Calu3 (cell line): Measurements from ENCODE around the gene RPS6KB2. TPM values are rescaled to one million over a fixed set of nuclear protein-coding genes. Genes with fewer than 3 reads are reported as not detected.
"Not testable (repeated sequence)": the region's sequence is repeated elsewhere in the genome, so short reads cannot be mapped to it uniquely, and the experiment has no call there.

Experiments used
- BruUV-seq: library from RNA; stranded (reverse); fragments of 400-500 nt; replicated peaks from 2 replicates; lab custom pipeline; 2021; lab: Mats Ljungman, UMichigan
- CTCF ChIA-PET: fragments of 300-600 bp; sonication (Branson Sonifier 250); formaldehyde crosslinking; loops from one replicate; lab custom pipeline; 2022; ENCODE audit warnings: antibody characterized with exemption; lab: Charles Lee
- DNase-seq: peaks from one replicate; pipeline ENCODE4 v3.0.0; 2022
- H3K27ac Mint-ChIP-seq: one replicate; pipeline ENCODE4 v1.8.0; 2022; ENCODE audit warnings: mixed read lengths; ENCODE audit not compliant: unreplicated experiment
- H3K27me3 Mint-ChIP-seq: one replicate; pipeline ENCODE4 v1.8.0; 2022; ENCODE audit warnings: mixed read lengths; ENCODE audit not compliant: unreplicated experiment
- H3K36me3 Mint-ChIP-seq: one replicate; pipeline ENCODE4 v1.8.0; 2022; ENCODE audit warnings: mild to moderate bottlenecking, moderate library complexity, mixed read lengths; ENCODE audit not compliant: insufficient read depth, unreplicated experiment
- H3K4me1 Mint-ChIP-seq: one replicate; pipeline ENCODE4 v1.8.0; 2022; ENCODE audit warnings: mild to moderate bottlenecking, low read depth, mixed read lengths; ENCODE audit not compliant: unreplicated experiment
- H3K4me3 Mint-ChIP-seq: one replicate; pipeline ENCODE4 v1.8.0; 2022; ENCODE audit warnings: mild to moderate bottlenecking, low read depth, moderate library complexity, mixed read lengths; ENCODE audit not compliant: unreplicated experiment
- H3K9me3 Mint-ChIP-seq: one replicate; pipeline ENCODE4 v1.8.0; 2022; ENCODE audit warnings: low read depth, mixed read lengths; ENCODE audit not compliant: unreplicated experiment
- intact Hi-C: fragments of 100-400 bp; cut with micrococcal nuclease; formaldehyde crosslinking; loops from one replicate; pipeline ENCODE4 v1.10.0; 2022; ENCODE audit not compliant: unreplicated experiment
- total RNA-seq: library from RNA; stranded (reverse); gene quantifications from 2 replicates; pipeline ENCODE4 v1.2.3, GENCODE V29; 2022
- TF ChIP-seq, protein P1 (sequence below): fragments of 200-600 bp; IDR thresholded peaks from one replicate; pipeline ENCODE4 v1.8.0; 2022; ENCODE audit warnings: antibody characterized with exemption; ENCODE audit not compliant: unreplicated experiment

Gene RPS6KB2
- total RNA-seq, 1 experiment from 2014 or later, result 44.3 TPM

DNA sequence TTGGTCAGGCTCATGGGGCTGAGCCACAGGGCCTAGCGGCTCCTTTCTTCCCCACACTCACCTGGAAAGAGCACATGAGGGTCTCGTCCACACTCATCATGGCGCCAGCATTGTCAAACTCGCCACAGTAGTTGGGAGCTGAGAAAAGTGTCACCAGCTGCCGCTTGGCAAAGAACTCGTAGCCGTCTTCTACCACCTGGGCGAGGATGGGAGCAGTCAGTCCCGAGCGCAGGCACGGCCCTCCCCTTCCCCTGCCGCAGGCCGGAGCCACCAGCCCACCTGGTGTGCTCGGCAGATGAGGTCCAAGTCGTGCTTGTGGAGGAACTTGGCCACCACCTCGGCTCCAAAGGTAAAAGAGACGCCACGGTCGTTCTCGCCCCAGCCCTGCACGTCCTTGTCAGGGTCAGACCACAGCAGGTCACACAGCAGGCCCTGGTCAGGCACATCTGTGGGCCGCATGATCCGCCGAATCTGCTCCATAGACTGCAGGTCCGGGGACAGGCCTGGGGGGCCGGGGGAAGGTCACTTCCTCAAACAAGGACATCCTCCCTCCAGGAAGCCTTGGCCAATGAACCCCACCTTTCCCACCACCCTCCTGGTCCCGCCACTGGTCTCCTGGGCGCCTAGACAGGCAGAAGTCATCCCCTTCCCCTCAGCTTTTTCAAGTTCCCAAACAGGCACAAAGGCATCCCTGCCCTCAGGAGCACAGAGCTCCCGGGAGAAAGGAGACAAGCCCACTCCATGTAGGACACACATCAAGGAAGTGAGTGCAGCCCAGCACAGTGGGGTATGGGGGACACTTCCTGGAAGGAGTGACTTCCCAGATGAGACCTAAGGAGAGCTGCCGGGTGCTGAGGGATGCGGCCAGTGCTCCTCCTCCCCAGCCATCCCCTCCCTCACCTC is 29.4 kb upstream of the RPS6KB2 start:
- CTCF ChIA-PET, result no interaction called here
- TF ChIP-seq, protein P1, sequence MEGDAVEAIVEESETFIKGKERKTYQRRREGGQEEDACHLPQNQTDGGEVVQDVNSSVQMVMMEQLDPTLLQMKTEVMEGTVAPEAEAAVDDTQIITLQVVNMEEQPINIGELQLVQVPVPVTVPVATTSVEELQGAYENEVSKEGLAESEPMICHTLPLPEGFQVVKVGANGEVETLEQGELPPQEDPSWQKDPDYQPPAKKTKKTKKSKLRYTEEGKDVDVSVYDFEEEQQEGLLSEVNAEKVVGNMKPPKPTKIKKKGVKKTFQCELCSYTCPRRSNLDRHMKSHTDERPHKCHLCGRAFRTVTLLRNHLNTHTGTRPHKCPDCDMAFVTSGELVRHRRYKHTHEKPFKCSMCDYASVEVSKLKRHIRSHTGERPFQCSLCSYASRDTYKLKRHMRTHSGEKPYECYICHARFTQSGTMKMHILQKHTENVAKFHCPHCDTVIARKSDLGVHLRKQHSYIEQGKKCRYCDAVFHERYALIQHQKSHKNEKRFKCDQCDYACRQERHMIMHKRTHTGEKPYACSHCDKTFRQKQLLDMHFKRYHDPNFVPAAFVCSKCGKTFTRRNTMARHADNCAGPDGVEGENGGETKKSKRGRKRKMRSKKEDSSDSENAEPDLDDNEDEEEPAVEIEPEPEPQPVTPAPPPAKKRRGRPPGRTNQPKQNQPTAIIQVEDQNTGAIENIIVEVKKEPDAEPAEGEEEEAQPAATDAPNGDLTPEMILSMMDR, result no peak
- Mint-ChIP-seq H3K27me3 (no peaks in the 10 kb centered on the region), H3K36me3 (peaks cover 54% of the 10 kb centered on the region), H3K9me3 (no peaks in the 10 kb centered on the region), H3K4me1 (peaks cover 4% of the 10 kb centered on the region), H3K4me3 (no peak overlapping the region), H3K27ac (no peak overlapping the region)
- intact Hi-C loops, result no loop called here
- no TSS peak for BruUV-seq
- DNase-seq, result no peak

DNA sequence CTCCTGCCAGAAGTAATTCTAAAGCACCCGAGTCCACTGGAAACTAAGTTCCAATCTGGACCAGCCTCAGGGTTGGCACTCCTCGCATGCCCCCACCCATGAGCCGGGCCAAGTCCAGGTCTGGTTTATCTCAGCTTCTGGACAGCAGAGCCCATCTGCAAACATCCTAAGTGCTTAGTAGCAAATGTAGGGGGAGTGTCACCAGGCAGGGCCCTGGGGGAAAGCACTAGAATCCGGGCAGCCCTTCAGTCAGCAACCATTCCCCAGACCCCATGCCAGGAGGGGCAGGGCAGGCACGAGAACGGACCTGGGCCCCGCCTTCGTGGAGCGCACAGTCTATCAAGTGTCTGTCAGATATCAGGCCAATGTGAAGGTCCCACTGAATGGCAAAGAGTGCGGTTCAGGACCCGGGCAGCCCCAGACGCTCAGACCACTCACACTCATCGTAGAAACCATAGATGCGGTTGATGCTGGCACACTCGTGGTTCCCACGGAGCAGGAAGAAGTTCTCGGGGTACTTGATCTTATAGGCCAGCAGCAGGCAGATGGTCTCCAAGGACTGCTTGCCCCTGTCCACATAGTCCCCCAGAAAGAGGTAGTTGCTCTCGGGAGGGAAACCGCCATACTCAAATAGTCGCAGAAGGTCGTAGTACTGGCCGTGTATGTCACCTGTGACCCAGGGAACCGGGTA is 27.9 kb upstream of the RPS6KB2 start:
- Mint-ChIP-seq H3K36me3 (peaks cover 48% of the 10 kb centered on the region), H3K4me3 (peak overlapping the region; percentile 69), H3K27ac (no peak overlapping the region), H3K27me3 (no peaks in the 10 kb centered on the region), H3K9me3 (no peaks in the 10 kb centered on the region), H3K4me1 (no peaks in the 10 kb centered on the region)
- intact Hi-C loops, result no loop called here
- CTCF ChIA-PET, result interaction anchor here (1.5 to 2.1 kb wide), 4 partner anchors 9 to 68 kb away, joined by 8 to 12 read pairs (median 9); partner anchors contain the start of genes POLD4 and RAD9A
- no peak for DNase-seq
- no TSS peak for BruUV-seq
- TF ChIP-seq, protein P1, result no peak

- Mint-ChIP-seq H3K27ac (no peak overlapping the region), H3K4me1 (no peaks in the 10 kb centered on the region), H3K27me3 (no peaks in the 10 kb centered on the region), H3K9me3 (no peaks in the 10 kb centered on the region), H3K4me3 (peak overlapping the region; percentile 69), H3K36me3 (peaks cover 45% of the 10 kb centered on the region)
- TSS peak; percentile 45 for BruUV-seq
- CTCF ChIA-PET, result interaction anchor here (0.6 to 2.1 kb wide), 16 partner anchors 9 to 228 kb away, joined by 3 to 12 read pairs (median 4); partner anchors contain the start of genes AIP, PITPNM1, POLD4 and RAD9A
- TF ChIP-seq, protein P1, result no peak
- DNase-seq, result no peak
- intact Hi-C loops, result no loop called here
These were observed 27.3 kb upstream of the RPS6KB2 start for GRCh38 chr11:67400942-67401494.

GRCh38 chr11:67401495-67402191 is 26.7 kb upstream of the RPS6KB2 start, which contains the start of gene PPP1CA:
Gene PPP1CA (minus strand): TSS chr11:67401858. CDS start chr11:67401782, 76 bp downstream.
- no peaks in the 10 kb centered on the region for H3K4me1 Mint-ChIP-seq

GRCh38 chr11:67402192-67402839 is 26.0 kb upstream of the RPS6KB2 start:
- BruUV-seq, intact Hi-C loops, H3K27ac Mint-ChIP-seq, H3K4me1 Mint-ChIP-seq, H3K9me3 Mint-ChIP-seq, H3K27me3 Mint-ChIP-seq, DNase-seq, H3K4me3 Mint-ChIP-seq: not testable (repeated sequence)
- H3K36me3 Mint-ChIP-seq, result peaks cover 40% of the 10 kb centered on the region
- CTCF ChIA-PET, result interaction anchor here (1.0 to 2.1 kb wide), 12 partner anchors 13 to 227 kb away, joined by 3 to 12 read pairs (median 4); partner anchors contain the start of genes AIP, PITPNM1 and POLD4

More at GRCh38 chr11:67401495-67402191, 26.7 kb upstream of the RPS6KB2 start, which contains the start of gene PPP1CA:
- no TSS peak for BruUV-seq
- no peaks in the 10 kb centered on the region for H3K27me3 Mint-ChIP-seq
- intact Hi-C loops, result no loop called here
- peak within 1 kb of the TSS; percentile 69 for H3K4me3 Mint-ChIP-seq
- peaks cover 42% of the 10 kb centered on the region for H3K36me3 Mint-ChIP-seq
- peak; percentile 93 for DNase-seq
- TF ChIP-seq, protein P1, result peak; percentile 53
- CTCF ChIA-PET, result interaction anchor here (0.6 to 2.1 kb wide), 16 partner anchors 10 to 227 kb away, joined by 3 to 12 read pairs (median 4); partner anchors contain the start of genes AIP, PITPNM1, POLD4 and RAD9A
- no peak within 1 kb of the TSS for H3K27ac Mint-ChIP-seq
- no peaks in the 10 kb centered on the region for H3K9me3 Mint-ChIP-seq
